HG02678 (cell line): ENCODE results near the gene AEBP2.
"Not testable (repeated sequence)": the region's sequence is repeated elsewhere in the genome, so short reads cannot be mapped to it uniquely, and the experiment has no call there.

Experiments used
- ATAC-seq: cut with Tn5 transposase; IDR thresholded peaks from one replicate; pipeline ENCODE4 v1.9.1; 2021; ENCODE audit warnings: mild to moderate bottlenecking, moderate library complexity; ENCODE audit not compliant: unreplicated experiment

Gene AEBP2

GRCh38 chr12:19550626-19551025 lies 111.3 kb downstream of the AEBP2 start:
- ATAC-seq = no peak

- ATAC-seq = not testable (repeated sequence)
These were observed 113.3 kb downstream of the AEBP2 start for GRCh38 chr12:19552441-19553097.

- ATAC-seq = no peak
These were observed 113.9 kb downstream of the AEBP2 start for GRCh38 chr12:19553175-19553574.

- ATAC-seq = no peak
These were observed 122.2 kb downstream of the AEBP2 start for GRCh38 chr12:19561411-19561961.
